Right atrium auricular region (tissue), 2 donors: ENCODE results near the gene DFFB. TPM values are rescaled to one million over a fixed set of nuclear protein-coding genes. Genes with fewer than 3 reads are reported as not detected.

Experiments
- DNase-seq: peaks from one replicate; pipeline ENCODE4 v3.0.0-alpha.2; 2019; ENCODE audit warnings: low spot score
- H3K27ac ChIP-seq, 2 donors: fragments of 200-600 bp; sonication (generic); 1 replicate in 1 of 2; 2 replicates in 1 of 2; pipeline ENCODE4 v1.5.1; 2016 to 2019
- H3K27me3 ChIP-seq, 2 donors: fragments of 200-600 bp; sonication (generic); one replicate each; pipeline versions ENCODE4 v1.5.1 to v1.6.0; 2017 to 2019
- H3K36me3 ChIP-seq: fragments of 200-600 bp; sonication (generic); one replicate; pipeline ENCODE4 v1.5.1; 2016
- H3K4me1 ChIP-seq, 2 donors: fragments of 200-600 bp; sonication (generic); one replicate each; pipeline versions ENCODE4 v1.5.1 to v1.6.0; 2017 to 2019
- H3K4me3 ChIP-seq, 2 donors: fragments of 200-600 bp; sonication (generic); 1 replicate in 1 of 2; 2 replicates in 1 of 2; pipeline ENCODE4 v1.5.1; 2017 to 2019; ENCODE audit warnings: mild to moderate bottlenecking in 1 of 2, moderate library complexity in 1 of 2
- H3K9me3 ChIP-seq, 2 donors: fragments of 200-600 bp; sonication (generic); one replicate each; pipeline ENCODE4 v1.5.1; 2019
- CTCF ChIP-seq, 2 donors: fragments of 200-600 bp; sonication (generic); IDR thresholded peaks; one replicate each; pipeline ENCODE4 v1.5.1; 2019; ENCODE audit warnings: antibody characterized with exemption in 2 of 2
- total RNA-seq, 2 donors: library from RNA; depleted of rRNA; stranded (reverse); fragments of >200 nt; gene quantifications; one replicate each; pipeline ENCODE4 v1.1.0, GENCODE V29; 2016

Gene DFFB
- total RNA-seq, 2 donors from 2014 or later: 3.2 to 5.3 TPM

- H3K27ac ChIP-seq: no peak overlapping the region
- no peak for DNase-seq
- peaks cover 0 to 5% of the 10 kb centered on the region in 2 donors for H3K4me1 ChIP-seq
- peaks cover 0 to 2% of the 10 kb centered on the region in 2 donors for H3K27me3 ChIP-seq
- H3K36me3 ChIP-seq: no peaks in the 10 kb centered on the region
- no peak for TF ChIP-seq CTCF (IDR thresholded peaks at IDR 0.05)
- no peak overlapping the region for H3K4me3 ChIP-seq
- no peaks in the 10 kb centered on the region for H3K9me3 ChIP-seq
These were observed 52.9 kb downstream of the DFFB start for GRCh38 chr1:3910049-3910731.

GRCh38 chr1:3910857-3911845, 53.9 kb downstream of the DFFB start:
- Histone ChIP-seq H3K4me3 (no peak overlapping the region), H3K36me3 (no peaks in the 10 kb centered on the region), H3K4me1 (peaks cover 0 to 5% of the 10 kb centered on the region in 2 donors), H3K27me3 (peaks cover 0 to 2% of the 10 kb centered on the region in 2 donors), H3K9me3 (no peaks in the 10 kb centered on the region), H3K27ac (no peak overlapping the region)
- peak; percentile 55 to 74 for TF ChIP-seq CTCF (IDR thresholded peaks at IDR 0.05)
- DNase-seq: no peak

- H3K4me1 ChIP-seq: peaks cover 0 to 5% of the 10 kb centered on the region in 2 donors
- H3K36me3 ChIP-seq: no peaks in the 10 kb centered on the region
- H3K27ac ChIP-seq: no peak overlapping the region
- H3K9me3 ChIP-seq: no peaks in the 10 kb centered on the region
- no peak for TF ChIP-seq CTCF (IDR thresholded peaks at IDR 0.05)
- no peak for DNase-seq
- peaks cover 0 to 2% of the 10 kb centered on the region in 2 donors for H3K27me3 ChIP-seq
- H3K4me3 ChIP-seq: no peak overlapping the region
These were observed 54.9 kb downstream of the DFFB start for GRCh38 chr1:3911981-3912808.

- Histone ChIP-seq H3K4me3 (no peak overlapping the region), H3K4me1 (peaks cover 0 to 5% of the 10 kb centered on the region in 2 donors), H3K27me3 (peaks cover 0 to 2% of the 10 kb centered on the region in 2 donors), H3K27ac (no peak overlapping the region), H3K9me3 (no peaks in the 10 kb centered on the region), H3K36me3 (no peaks in the 10 kb centered on the region)
- DNase-seq: no peak
- no peak for TF ChIP-seq CTCF (IDR thresholded peaks at IDR 0.05)
These were observed 55.8 kb downstream of the DFFB start for GRCh38 chr1:3912809-3913685.
